Measurements from ENCODE around the gene HBB.

Gene HBB

DNA sequence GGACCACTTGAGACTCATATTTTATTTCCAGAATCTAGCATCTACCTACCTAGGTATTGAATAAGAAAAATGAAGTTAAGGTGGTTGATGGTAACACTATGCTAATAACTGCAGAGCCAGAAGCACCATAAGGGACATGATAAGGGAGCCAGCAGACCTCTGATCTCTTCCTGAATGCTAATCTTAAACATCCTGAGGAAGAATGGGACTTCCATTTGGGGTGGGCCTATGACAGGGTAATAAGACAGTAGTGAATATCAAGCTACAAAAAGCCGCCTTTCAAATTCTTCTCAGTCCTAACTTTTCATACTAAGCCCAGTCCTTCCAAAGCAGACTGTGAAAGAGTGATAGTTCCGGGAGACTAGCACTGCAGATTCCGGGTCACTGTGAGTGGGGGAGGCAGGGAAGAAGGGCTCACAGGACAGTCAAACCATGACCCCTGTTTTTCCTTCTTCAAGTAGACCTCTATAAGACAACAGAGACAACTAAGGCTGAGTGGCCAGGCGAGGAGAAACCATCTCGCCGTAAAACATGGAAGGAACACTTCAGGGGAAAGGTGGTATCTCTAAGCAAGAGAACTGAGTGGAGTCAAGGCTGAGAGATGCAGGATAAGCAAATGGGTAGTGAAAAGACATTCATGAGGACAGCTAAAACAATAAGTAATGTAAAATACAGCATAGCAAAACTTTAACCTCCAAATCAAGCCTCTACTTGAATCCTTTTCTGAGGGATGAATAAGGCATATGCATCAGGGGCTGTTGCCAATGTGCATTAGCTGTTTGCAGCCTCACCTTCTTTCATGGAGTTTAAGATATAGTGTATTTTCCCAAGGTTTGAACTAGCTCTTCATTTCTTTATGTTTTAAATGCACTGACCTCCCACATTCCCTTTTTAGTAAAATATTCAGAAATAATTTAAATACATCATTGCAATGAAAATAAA lies 2.1 kb downstream of the HBB start:
- no peak for DNase-seq

DNA sequence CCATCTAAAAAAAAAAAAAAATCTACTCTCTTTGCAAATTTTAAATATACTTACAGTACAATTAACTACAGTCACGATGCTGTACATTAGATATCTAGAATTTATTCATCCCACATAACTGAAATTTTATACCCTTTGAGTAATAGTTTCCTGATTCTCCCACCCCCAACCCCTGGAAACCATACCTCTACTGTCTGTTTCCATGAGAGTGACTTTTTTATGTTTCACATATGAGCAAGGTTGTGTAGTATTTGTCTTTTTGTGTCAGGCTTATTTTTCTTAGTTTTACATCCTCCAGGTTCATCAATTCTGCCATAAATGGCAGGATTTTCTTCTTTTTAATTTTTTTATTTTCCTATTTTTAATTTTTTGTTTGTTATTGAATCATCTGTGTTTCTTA lies 3.2 kb downstream of the HBB start:
- DNase-seq, result no peak

DNA sequence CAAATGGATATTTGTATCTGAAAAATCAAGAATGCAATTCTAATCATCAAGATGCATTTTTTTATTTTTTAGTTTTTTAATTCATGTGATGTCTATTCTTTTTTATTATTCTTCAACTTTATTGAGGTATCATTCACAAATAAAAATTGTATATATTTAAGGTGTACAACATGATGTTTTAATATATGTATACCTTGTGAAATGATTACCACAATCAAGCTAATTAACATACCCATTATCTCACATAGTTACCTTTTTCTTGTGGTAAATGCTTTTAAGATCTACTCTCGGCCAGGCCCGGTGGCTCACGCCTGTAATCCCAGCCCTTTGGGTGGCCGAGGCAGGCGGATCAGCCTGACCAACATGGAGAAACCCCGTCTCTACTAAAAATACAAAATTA lies 3.7 kb downstream of the HBB start:
- no peak for DNase-seq

DNA sequence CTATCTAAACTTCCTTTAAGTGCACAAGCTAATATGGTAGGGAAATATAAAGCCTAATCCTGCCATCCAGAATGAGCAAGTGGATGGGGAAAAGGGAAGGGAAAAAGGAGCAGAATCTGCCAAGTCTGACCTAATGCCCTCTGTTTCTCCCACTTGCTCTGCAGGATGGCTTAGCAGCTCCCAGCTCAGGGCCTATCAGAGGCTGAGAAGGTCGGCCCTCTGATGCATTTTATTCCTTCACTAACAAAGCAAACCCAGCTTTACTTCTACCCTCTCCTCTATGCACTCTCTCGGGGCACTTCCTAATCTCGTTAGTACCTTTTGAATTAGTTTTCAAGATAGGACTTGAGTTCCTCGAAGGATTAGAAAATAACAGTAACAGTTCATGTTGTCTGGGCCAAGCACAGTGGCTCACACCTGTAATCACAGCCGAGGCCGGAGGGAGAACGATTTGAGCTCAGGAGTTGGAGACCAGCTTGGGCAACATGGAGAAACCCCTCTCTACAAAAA lies 16.4 kb downstream of the HBB start:
- DNase-seq, result no peak

DNA sequence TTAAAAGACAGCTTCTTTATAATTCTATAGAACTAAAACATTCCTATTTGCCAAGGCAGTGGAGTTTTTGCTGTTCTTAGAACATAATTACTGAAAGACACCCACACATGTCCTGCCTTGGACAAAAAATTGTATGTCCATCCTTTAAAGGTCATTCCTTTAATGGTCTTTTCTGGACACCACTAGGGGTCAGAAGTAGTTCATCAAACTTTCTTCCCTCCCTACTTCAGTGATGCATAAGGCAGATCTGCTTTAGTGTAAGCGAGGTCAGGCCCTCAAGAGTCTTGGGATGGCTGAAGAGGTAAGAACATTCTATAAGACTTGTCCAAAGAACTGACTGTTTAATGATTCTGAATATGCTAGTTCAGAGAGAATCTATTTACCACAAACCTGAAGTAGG lies 22.1 kb downstream of the HBB start:
- no peak for DNase-seq

DNA sequence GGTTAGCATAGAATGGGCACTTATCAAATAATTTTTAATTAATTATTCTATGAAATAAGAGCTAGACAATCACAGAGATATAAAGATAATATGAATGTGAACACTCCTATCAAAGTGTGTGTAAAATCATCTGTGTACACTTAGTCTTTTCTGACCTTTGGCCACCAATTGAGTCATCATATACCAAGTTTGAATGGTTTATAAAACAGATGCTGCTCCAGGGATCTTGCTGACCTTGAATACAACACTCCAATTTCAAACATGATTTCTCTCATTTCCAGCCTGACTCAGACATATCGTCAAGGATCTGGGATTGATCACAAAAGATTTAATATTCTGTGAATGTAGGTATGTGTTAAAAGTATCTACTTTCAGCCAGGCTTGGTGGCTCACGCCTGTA lies 23.5 kb downstream of the HBB start:
- no peak for DNase-seq

DNA sequence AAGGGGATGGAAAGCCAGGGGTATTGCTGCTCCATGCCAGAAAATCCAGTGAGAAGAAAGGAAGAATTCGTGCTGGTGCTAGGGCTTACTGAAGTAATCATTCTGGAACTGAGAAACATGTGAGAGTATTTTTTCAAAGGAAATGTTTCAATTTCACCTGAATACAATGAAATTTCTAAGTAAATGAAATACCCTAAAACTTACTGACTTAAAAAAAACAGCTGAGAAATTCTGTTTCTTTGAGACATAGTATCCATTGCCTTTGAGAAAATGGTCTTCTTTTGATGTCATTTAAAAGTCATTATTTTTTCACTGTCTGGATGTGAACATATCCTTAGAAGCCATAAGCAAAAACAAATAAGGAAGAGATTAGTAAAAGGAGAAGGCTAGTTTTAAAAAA lies 26.3 kb downstream of the HBB start, which contains the start of gene OR51V1:
TSS of gene OR51V1 (minus strand) at position 101 of the 400 bp plus-strand sequence. CDS start at position 101, 0 bp downstream.
- DNase-seq, result no peak

DNA sequence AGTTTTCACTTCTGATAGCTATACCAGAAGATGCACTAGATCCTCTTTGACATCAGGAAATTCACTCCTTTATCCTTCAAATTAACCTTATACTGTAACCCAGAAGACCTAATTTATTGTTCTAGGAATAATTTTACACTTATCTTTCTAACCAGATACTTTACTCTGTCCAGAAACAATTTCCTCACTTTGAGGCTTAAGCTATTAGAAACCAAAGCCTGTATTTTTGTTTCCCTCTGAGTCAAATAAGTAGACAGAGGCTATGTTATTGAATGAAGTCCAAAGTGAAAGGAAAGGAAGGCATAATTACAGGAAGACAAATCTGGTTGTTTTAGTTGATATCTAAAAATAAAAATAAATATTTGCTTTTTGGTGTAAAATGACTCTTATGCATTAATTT lies 28.6 kb downstream of the HBB start:
- no peak for DNase-seq

DNA sequence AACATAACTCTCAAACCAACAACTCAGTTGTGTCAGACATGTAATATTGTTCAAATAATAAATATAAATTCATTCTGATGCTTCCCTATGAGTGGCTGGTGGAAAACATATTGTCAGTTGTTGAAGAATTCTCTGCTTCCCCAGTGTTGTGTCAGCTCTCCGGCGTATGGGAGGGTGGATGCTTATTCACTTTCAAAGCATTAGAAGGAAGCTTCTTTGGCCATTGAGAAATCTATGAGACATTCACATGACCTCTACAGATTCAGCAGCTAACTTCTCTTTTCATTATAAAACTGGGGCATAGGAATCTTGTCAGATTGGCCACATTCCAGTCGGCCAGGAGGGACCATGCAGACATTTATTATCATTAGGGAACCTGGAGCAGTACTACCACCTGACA lies 29.3 kb downstream of the HBB start:
- DNase-seq, result no peak

DNA sequence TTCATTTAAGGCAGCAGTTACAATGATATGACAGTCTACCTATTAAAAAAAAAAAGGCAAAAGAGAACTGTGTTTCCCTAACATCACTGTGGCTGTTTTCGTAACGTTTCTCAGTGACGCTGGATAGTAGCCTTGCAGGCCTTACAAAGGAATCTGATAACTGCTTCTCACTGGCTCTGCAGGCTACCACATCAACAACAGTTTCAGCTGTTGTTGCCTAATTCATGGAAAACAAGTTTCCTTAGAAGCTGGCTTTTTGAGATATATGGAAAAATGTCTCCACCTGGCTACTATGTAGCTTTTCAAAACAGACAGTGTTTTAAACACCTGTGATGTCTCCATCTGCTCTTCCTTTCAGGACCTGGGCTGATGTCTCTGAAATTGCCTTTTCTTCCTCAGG lies 30.1 kb downstream of the HBB start:
- DNase-seq, result no peak

DNA sequence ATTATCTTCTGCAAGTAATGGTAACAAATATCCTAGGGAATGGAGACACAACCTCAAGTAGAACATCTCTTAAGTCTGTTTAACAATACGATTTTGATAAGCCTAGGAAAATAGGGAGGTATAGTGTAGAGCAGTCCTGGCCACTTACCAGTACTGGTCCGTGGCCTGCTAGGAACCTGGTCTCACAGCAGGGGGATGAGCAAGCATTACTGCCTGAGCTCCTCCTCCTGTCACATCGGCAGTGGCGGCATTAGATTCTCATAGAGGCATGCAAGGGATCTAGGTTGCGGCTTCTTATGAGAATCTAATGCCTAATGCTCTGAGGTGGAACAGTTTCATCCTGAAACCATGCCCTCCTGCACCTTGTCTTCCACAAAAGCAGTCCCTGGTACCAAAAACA lies 30.8 kb downstream of the HBB start:
- DNase-seq, result no peak

DNA sequence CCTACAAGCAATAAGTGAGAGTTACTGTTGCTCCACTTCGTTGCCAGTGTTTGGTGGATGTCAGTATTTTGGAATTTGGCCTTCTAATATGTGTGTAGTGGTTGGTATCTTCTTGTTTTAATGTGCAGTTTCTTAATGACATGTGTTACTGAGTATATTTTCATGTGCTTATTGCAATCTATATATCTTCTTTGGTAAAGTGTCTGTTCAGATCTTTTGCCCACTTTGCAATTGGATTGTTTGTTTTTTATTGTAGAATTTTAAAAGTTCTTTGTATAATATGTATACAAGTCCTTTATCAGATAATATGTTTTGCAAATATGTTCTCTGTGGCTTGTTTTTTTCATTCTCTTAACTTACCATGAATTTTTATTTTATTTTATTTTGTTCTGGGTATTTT lies 34.1 kb downstream of the HBB start:
- no peak for DNase-seq

DNA sequence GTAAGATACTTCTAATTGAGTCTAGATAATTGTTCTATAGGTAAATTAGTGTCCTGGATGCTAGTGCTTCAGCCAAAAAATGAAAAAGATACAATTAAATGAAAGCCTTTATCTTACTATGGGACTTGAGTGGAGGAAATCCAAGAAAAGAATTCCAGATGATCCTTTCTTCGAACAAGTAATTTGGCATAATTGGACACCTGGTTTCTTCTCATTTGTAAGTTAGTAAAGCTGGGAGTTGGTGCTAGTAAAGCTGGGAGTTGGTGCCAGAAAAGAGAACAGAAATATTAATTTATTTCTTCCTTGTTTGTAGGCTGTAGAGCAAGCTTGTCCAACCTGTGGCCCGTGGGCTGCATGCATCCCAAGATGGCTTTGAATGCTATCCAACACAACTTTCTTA lies 38.7 kb downstream of the HBB start:
- no peak for DNase-seq

DNA sequence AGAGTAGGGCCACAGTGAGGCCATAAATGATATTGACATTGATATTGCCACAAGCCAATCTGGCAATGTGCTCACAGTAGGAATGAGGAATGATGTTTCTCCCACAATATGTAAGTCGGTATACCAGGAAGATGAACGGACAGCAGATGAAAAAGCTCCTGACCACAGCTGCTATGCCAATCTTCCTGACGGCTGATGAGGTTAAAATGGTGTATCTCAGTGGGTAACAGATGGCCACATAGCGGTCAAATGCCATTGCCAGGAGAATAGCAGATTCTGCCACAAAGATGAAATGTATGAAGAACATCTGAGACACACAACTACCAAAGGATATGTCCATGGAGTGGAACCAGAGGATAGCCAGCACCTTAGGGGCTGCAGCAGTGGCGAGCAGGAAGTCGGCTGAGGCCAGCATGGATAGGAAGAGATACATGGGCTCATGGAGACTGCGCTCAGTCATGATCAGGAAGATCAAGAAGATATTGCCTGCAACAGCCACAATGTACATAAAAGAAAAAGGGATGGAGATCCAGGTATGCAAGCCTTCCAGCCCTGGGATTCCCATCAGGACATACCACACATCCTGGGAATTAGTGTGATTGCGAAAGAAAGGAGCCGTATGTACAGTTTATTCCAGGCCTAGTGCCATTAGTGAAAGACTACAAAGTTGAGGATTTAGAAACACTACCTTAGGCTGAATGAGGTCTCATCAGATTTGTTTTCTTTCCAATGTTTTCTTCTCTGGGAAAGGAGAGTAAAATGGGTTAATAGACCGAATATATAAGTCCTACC lies 48.6 kb downstream of the HBB start:
- no peak for DNase-seq

All from DMS79 treated with DMSO at 0.1 percent for 48 hours (cell line).